Tibial nerve (tissue), 4 donors: ENCODE measurements around the gene HIPK2.

Experiments used
- EP300 ChIP-seq, 2 donors: sonication (generic); formaldehyde crosslinking; IDR thresholded peaks; one replicate each; pipeline ENCODE4 v1.6.1; 2017; ENCODE audit warnings: antibody characterized with exemption in 2 of 2, mild to moderate bottlenecking in 1 of 2
- POLR2A ChIP-seq, 2 donors: fragments of 450-650 bp; IDR thresholded peaks; one replicate each; pipeline ENCODE4 v1.6.1; 2017; ENCODE audit warnings: antibody characterized with exemption in 2 of 2, mild to moderate bottlenecking in 2 of 2, moderate library complexity in 2 of 2
- TF ChIP-seq, protein P1 (sequence below), 5 experiments: fragments of 200-600 bp in 3 of 5; fragments of 450-650 bp in 2 of 5; sonication (generic) in 3 of 5; IDR thresholded peaks; one replicate each; pipeline ENCODE4 v1.5.1; 2016 to 2019; ENCODE audit warnings: antibody characterized with exemption in 5 of 5, mild to moderate bottlenecking in 3 of 5, moderate library complexity in 2 of 5

DNA sequence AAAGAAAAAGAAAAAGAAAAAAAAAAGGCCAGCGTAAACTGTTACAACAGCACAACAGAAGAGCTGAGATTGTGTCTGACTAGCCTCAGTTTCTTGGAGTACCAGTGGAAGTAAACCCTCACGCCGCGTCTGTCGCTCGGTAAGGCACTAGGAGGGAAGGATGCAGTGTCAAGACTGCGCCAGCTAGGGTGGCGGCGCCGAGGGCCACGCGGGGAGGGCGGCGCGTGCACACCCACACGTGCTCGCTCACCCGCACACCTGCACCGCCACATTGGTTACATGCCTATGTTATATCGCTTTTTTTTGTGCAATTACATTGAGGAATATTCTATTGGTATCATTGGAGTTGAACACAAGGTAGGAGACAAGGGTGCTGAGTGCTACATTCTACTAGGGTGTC lies 206.1 kb downstream of the HIPK2 start:
- TF ChIP-seq, protein P1, sequence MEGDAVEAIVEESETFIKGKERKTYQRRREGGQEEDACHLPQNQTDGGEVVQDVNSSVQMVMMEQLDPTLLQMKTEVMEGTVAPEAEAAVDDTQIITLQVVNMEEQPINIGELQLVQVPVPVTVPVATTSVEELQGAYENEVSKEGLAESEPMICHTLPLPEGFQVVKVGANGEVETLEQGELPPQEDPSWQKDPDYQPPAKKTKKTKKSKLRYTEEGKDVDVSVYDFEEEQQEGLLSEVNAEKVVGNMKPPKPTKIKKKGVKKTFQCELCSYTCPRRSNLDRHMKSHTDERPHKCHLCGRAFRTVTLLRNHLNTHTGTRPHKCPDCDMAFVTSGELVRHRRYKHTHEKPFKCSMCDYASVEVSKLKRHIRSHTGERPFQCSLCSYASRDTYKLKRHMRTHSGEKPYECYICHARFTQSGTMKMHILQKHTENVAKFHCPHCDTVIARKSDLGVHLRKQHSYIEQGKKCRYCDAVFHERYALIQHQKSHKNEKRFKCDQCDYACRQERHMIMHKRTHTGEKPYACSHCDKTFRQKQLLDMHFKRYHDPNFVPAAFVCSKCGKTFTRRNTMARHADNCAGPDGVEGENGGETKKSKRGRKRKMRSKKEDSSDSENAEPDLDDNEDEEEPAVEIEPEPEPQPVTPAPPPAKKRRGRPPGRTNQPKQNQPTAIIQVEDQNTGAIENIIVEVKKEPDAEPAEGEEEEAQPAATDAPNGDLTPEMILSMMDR (IDR thresholded peaks at IDR 0.05), result no peak
- no peak for TF ChIP-seq EP300 (IDR thresholded peaks at IDR 0.05)
- TF ChIP-seq POLR2A (IDR thresholded peaks at IDR 0.05), result no peak
